NK-92 (cell line): ENCODE measurements around the gene ACTR6.
"Not testable (repeated sequence)": the region's sequence is repeated elsewhere in the genome, so short reads cannot be mapped to it uniquely, and the experiment has no call there.

ENCODE experiments used
- DNase-seq: peaks from one replicate; lab custom pipeline; 2025; ENCODE audit not compliant: unreplicated experiment; lab: John Stamatoyannopoulos, UW

ACTR6 gene

DNA sequence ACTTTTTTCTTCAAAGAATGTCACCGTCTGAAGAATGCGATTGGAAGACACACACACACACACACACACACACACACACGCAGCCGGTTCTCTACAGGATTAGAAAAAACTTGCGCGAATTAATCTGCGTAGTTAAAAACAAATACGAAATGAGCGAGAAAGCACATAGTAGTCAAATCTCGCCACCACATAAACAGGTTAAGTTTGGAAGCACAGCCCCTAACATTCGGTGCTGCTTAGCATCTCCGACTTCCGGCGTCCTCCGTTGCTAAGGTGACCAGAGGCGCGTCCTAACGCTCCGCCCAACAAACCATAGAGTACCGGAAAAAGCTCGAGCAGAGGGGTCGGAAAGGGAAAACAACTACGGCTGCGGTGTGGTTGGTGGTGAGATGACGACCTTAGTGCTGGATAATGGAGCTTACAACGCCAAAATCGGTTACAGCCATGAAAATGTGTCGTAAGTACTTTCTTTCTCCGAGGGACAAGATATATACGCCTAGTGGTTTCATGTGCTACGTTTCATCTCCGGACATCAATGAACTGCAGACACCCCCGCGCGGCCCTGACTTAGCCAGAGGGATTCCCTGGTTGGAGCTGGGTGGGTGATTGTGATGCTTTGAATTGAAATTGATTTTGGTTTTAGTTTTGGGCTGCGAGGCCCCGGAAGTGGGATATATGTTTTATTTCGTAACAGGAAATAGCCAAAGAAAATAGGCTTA, at the start of gene ACTR6:
Gene ACTR6 (plus strand): TSS at position 353 of the 719 bp plus-strand sequence. CDS start 37 bp downstream, at position 390.
- DNase-seq = peak; percentile 88

DNA sequence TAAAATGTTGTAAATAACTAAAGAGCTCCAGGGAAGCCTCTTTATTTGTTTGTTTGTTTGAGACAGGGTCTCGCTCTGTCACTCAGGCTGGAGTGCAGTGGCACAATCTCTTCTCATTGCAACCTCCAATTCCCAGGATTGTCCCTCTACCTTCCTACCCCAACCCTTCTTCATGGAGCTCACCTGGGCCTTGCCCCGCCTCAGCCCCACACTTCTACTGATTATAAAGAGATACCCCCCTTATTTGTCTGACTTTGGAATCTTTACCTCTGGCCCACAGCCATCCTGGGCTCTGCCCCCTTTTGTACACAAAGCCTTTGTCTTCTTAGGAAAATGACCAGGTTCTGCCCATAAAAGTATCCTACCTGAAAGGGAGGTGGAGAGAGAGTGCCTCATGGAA, 48.8 kb upstream of the ACTR6 start:
- DNase-seq = no peak

DNA sequence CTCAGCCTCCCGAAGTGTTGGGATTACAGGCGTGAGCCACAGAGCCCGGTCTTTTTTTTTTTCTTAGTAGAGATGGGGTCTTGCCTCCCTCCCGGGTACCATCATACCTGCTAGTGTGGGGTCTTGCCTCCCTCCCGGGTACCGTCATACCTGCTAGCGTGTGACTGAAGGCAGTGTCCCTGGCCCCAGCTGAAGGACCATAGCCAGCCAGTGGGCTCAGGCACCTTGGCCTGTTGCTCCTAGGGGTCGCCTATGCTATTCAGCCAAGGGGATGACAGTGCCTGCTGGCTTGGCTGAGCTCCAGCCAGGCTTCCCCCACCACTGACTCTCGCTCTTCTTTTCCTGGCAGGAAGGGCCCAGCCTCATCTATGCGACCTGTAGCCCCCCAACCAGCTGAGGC, 47.5 kb upstream of the ACTR6 start:
- DNase-seq = no peak

DNA sequence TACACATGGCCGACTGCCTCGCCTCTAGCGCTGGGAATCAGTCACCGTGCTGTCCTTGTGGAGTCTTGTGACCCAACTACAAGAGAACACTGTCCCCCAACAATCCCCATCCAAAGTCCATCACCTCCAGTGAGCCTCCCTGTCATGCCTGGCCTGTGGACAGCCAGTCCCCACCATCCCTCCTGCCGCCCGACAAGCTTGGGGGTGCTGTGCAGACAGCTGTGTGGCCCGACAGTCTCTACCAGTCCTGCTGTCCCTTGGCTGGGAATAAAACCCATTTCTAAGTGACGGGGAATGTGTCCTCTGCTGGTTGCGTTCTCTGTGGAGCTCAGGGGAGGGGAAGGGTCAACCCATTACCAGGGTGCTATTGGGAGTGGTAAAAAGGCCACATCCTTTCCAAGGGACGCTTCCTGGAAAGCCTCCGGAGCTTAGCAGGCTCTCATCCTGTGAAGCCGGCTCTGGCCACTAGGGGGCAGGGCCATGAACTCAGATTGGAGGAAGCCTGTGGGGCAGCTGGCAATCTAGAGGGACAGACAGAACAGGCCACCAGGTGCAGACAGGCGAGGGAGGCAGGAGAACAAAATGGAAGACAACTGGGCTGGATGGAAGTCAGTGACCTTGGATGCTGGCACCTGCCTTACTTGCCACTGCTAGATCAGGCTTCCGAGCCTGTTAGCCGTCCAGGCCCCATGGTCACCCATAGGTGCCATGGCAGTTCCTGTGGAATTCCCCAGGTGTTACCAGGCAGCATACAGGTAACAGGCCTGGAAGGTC, 46.0 kb upstream of the ACTR6 start:
- no peak for DNase-seq

DNA sequence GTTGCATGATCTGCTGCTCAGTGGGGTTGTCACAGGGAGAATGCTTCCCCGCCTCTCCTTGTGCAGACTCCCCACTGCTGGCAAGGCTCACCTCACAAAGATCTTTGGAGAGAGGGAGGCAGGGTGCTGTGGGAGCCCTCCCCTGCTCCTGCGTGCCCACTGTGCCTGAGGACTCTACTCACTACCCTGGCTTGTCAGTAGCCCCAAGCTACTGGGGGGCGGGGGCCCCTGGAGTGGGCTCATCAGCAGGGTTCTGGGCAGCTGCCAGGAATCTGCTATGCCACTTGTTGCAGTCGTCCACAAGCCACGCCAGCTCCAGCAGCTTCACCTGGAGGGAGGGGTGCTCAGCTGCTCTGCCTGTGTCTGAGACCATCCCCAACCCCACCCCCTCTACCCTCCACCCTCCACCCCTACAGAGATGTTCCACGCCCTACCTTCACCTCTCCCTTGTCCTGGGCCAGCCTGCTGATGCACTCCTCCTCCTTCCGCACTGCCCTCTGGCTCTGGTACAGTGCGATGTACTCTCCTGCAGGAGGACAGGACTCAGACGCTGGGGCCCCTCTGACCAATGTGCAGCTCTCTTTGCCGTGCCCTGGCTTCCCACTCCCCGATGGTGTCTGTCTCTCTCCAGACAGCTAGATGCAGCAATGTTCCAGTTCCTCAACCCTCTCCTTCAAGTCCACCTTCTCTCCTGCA, 43.7 kb upstream of the ACTR6 start:
- no peak for DNase-seq

DNA sequence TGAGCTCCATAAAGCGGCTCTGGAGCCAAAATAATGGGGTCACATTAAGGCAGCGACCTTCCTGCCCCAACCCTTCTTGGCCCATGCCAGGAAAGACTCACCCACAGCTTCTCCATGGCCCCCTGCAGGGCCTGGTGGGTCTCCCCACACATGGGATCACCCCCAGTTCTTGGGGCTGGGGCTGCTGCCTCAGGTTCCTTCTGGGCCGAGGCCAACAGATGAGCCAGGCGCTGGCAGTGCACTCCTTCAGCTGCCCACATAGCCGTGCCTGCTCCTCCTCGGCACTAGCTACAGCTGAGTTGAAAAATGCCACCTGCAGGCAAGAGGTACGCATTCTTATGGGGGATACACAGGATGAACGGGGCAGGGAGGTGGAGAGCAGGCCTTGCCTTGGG, 43.2 kb upstream of the ACTR6 start:
- no peak for DNase-seq

DNA sequence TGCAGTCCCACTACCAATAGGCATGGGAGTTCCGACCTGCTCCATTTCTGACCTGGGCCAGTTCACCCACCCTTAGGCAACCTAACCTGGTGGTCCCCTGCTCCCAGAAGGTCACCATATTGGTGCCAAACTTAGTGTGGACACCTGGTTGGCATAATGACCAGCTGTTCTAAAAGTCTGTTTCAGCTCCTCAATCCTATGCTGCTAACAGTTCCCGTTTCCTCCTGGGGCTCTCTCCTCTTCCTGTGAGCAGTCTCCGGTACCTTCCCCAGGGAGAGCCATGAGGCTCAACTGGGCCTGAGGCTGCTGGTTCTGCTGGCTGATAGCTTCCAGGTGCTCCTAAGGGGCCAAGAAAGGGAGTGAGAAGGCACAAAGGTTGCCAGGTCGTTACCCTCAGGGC, 42.1 kb upstream of the ACTR6 start:
- no peak for DNase-seq

DNA sequence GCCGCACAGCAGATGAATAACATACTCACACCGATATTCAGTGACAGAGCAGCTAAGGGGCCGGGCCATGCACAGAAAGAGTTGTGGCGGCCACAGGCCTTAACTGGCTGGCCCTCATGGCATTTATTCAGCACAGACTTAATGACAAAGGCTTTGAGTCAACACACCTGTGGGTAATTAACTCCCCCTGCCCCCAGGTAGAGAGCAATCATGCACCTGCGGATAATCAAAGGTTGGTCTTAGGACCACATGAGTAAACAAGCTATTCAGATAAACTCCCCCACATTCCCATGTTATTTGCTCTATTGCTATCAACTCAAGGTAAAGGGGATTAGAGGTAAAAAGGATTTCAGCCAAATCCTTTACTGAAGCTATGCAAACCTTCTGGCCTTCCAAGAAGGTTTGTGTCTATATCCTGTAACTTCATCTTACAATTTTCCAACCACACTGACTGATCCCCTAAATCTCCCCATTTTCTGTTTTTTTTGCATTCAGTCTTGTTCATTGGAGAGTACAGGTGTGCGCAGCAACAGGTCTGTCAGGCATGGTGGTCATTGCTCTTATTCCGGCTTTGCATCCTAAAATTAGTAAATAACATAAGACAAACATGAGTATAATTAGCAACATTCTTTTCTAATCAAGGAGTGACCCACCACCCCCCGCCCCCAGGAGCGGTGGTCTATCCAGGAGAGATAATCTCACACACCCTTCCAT, 41.1 kb upstream of the ACTR6 start:
- DNase-seq = no peak

DNA sequence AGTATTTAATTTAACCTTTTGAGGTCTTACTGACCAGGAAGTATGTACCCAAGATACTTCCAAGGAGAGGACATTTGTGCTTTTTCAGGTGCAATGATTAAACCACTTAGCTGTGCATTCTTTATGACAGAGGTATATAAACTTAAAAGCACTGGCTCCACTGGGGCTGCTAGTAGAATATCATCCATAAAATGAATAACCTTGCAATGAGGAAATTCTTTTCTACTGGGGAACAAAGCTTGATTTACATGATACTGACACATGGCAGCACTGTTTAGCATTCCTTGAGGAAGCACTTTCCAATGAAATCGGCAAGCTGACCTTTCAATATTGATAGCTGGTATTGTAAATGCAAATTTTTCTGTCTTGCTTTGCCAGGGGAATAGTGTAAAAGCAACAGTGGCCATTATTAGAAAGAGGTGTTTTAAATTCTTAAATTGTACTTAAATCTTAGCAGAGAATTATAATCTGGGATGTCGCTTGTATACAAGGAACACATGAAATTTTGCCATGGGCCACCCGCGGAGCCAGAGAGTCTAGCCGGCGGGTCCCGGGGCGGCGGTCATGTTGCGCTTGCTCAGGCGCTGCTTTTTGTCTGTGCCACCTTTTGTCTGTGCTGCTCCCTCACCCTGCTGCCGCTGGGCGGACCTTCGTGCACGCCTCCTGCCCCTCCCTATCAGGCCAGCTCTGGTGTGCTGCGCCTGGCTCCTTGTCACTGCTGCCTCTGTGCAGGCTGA, 37.0 kb upstream of the ACTR6 start:
- DNase-seq = no peak

DNA sequence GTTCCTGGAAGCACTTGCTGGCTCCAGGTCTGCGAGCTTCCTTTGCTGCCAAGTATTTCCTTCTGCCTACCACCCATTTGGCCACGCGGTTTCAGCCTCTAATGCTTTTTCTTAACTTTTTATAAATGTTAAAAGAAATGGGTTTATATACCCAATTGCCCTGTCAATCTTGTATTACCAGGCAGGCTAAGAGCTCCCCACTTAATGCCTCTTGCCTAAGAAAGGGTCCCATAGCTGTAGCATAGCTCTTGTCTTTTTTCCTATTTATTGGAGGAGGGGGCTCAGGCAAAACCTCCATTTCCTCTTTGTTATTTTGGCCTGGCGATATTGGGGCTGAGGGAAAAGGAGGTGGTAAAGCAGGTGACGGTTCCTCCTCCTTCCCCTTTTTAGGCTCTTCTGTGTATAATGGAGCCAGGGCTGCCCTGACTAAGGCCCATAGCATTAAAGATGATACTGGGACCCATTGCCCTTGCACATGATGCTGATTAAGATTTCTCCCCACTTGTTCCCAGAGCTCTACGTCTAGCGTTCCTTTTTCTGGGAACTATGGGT, 36.4 kb upstream of the ACTR6 start:
- DNase-seq = no peak

DNA sequence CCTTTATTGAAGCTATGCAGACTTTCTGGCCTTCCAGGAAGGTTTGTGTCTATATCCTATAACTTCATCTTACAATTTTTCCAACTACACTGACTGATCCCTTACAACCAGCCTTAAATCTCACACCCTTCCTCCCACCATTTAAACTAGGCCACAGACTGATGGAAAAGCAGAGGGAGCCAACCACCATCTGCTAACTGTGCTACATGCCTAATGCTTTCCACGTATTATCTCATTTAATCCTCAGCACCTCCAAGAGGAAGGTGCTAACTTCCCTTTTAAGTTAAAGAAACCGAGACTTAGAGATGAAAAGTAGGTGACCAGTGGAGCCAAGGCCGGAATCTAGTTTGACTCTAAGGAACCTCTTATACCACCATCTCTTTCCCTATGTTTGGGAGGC, 35.3 kb upstream of the ACTR6 start:
- DNase-seq = no peak

DNA sequence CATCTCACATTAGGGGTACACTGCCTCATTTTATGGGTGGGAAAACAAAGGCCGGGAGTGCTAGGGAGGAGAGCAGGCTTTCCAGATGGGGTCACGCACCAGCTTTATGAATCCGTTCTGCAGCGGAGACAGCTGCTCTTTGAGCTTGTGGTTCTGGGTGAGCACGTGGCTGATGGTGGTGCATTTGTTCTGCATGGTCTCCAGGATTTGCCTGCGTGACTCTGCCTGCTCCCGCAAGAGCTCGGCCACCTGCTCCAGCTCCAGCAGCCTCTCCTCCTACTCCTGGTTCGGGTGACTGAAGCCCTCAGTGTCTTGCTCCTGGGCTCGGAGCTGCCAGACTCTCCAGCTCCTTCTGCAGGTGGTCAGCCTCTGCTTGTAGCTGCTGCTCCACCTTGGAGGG, 34.4 kb upstream of the ACTR6 start:
- no peak for DNase-seq

DNA sequence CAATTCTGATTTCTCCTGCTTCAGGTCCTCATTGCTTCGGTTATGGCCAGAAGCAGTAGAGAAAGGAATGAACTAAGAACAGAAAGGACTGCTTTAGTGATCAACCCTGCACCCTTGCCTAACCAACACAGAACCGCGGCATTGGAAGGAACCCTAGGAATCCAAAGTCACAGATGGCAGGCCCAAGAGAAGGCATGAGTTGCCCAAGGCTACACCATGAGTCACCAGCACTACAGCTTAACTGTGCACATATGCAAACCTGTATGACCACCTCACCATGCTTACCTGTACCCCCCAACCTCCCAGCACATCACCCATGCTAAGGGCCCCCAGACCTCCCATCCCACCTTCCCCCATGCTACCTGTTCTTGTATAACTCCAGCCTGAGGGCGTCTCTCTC, 32.1 kb upstream of the ACTR6 start:
- DNase-seq = no peak

DNA sequence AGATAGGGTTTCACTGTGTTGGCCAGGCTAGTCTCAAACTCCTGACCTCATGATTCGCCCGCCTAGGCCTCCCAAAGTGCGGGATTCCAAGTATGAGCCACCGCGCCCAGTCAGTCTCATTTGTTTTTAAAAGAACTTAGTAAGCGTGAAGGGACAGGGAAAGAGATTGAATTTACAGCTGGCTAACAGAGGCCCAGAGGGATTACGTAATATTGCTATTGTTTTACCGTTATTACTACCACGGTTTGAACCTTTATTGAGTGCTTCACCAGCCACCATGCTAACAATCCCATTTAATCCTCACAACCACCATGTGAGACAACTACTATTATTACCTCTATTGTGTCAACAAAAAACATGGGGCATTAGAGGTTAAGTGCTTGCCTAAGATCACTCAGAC, 31.3 kb upstream of the ACTR6 start:
- no peak for DNase-seq

DNA sequence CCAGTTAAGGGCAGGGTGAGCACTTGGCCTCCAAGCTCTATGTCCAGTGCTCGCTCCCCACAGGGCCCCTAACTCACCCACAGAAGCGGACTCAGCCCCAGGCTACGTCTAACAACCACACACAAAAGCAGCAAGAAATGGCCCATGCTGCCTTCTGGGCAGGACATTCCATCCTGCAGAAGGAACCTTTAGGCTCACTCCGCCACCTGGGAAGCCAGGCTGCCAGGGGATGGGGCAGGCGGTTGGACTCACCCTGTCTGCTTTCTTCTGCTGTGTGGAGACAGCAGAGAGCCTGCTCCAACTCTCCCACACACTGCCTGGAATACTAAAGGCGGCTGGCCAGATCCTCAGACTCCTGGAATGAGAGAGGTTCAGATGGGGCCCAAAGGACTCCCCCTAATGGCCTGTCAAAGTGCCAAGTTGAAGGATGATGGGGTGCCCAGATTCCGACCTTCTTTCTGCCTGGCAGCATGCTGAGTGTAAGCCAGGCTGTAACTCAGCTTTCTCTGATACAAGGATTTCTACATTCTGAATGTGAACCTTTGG, 30.2 kb upstream of the ACTR6 start:
- no peak for DNase-seq

DNA sequence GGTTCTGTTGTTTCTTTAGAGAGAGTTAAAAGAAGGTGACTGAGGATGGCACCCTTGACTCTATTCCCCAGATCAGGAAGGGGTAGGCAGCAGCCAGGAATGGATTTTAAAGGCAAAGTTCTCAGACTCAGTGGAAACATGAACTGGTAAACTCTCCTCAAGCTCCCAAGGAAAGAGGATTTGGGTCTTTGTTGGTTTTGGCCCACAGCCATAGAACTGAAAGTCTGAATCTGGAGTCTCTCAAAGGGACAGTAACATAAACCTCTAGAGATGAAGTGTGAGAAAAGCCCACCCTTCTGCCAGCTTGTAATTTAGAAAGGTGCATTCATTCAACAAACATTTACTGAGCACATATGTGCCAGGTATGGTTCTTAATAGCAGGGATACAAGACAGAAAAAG, 29.4 kb upstream of the ACTR6 start:
- DNase-seq = no peak

DNA sequence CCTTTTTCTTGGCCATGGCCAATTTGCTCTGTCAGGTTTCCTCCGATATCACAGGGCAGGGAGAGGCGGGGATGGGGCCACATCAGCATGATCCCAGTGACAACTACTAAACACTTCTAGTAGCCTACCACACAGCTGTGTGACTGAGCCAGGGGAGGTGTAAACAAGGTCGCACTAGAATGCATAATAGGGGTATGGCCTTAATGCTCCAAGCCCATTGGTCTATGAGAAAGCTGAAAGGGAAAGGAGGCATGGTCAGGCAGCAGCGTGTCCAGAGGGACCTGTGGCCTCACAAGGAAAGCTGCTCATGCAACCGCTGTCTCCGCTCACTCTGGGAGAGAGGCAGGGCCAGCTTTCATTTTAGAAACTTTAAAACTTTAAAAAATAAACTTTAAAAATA, 27.5 kb upstream of the ACTR6 start:
- no peak for DNase-seq

DNA sequence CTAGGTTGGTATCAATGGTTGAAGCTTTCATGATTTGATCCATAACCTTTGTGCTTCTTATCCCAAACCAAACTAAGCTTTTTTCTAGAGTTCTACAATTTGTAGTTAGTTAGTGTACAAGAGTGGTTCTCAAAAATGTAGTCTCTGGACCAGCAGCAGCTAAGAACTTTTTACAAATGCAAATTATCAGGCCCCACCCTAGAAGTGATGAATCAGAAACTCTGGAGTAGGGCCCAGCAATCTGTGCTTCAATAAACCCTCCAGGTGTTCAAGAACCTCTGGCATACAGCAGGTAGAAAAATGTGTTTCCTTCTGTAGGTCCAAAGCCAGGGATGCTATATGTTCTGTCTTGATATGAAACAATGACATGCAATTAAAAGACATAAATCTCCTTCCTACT, 26.1 kb upstream of the ACTR6 start:
- DNase-seq = no peak

DNA sequence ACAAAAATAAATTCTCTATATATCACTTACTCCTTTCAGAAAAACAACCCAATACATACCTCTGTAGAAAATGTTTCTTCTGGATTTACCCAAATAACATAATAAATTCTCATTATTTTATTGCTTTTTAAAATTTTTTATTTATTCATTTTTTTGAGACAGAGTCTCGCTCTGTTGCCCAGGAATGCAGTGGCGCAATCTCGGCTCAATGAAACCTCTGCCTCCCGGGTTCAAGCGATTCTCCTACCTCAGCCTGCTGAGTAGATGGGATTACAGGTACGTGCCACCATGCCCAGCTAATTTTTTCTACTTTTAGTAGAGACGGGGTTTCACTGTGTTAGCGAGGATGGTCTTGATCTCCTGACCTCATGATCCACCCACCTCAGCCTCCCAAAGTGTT, 24.1 kb upstream of the ACTR6 start:
- not testable (repeated sequence) for DNase-seq

DNA sequence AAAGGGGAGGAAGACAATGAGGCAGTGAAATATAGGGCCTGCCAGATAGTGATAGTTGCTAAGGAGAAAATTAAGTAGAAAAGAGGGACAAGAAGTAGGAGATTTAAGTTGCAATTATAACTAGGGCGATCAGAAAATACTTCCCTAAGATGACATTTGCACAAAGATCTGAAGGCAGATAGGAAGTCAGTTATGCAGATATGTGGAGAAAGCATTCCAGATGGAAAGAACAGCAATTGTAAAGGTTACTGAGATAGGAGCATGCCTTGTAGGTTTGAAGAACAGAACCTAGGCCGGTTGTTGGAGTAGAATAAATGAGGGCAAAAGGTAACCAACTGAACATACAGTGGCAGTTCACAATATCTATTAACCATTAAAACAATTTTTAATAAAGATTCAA, 21.4 kb upstream of the ACTR6 start:
- DNase-seq = no peak
